GM21515 (cell line): ENCODE data around the gene EEF1A2.

ENCODE experiments used
- ATAC-seq: cut with Tn5 transposase; IDR thresholded peaks from one replicate; pipeline ENCODE4 v1.9.1; 2021; ENCODE audit not compliant: unreplicated experiment

The EEF1A2 gene

DNA sequence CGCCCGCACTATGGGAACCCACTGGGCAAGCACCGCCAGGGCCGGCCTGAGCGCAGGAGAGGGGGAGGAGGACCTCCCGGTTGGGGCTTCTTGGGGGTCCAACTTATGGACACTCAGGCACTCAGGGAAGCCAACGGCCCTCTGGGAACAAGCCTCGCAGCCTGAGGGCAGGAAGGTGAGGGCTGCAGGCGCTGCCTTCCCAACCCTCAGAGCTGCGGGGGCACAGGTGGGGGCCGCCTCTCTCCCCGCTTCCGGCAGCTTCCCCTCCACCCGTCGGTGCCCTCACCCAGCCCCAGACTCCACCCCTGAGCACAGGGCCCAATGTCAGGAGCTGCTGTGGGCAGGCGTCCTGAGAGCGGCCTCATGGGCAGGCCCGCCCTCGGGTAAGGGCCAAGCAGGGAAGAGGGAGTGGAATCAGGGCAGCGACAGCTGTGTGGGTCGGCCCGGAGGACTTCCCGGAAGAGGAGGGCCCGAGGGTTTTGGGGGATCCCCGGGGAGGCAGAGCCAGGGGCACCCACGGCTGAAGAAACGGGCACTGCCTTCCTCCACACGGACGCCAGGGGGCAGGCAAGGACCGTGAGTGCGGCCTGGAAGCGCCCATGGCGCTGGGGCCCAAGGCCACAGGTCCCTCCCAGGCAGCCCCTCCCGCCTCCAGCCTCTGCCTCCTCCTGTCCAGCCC, 38.8 kb upstream of the EEF1A2 start:
- peak; percentile 75 for ATAC-seq

DNA sequence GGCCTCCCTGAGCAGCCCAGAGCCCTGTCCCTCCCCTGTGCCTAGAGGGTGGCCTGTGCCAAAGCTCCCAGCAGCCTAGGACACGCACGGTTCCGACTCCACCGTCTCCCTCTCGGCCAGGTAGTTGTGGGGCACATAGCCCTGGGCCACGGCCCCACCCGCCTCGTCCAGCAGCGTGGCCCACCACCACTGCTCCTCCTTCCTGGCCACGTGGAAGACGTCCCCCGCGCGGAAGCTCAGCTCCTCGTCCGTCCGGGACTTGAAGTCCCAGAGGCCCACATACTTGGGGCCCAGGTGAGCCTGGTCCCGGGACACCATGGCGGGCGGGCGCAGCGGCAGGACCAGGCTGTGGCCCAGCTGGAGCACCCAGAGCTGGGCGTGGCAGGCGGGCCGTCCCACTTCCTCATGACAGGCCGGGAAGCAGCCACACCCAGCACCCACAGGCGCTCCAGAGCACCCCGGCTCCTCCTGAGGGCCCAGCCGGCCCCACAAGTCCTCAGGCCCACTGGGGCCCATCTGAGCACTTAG, 38.2 kb upstream of the EEF1A2 start, which contains the start of gene PTK6:
Gene PTK6 (minus strand): TSS at position 380 of the 528 bp plus-strand sequence. CDS start 62 bp downstream, at position 318.
- ATAC-seq = peak; percentile 12

DNA sequence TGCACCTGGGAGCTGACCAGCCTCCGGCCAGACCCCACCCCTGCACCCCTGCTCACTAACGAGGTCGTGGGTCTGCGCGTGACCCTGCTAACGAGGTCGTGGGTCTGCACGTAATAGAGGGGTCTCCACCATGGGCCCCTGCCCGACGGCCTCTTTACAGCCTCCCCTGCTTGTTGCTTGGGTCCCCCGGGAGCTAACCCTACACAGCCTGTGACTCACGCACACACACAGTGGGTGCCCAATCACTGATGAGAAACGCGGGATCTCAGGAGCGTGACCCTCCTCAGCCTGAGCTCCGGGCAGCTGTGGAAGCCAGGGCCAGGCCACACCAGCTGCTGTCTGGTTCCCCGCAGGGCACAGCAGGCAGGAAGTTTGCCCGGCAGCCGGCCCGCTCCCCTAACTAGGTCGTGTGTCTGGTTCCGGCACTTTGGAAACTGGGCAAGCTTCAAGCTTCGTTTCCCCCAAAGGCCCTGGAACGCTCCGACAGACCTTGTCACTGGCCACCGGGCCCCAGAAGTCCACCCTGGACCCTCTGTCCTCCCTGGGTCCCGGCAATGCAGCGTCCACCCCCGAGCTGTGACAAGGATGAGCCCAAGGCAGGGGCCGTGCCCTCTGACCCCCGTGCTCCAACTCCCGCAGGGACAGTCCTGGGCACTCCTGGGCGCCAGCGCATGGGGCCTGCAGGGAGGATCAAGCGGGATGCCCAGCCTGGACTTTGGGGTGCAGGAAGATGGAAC, 37.5 kb upstream of the EEF1A2 start:
- ATAC-seq = no peak

DNA sequence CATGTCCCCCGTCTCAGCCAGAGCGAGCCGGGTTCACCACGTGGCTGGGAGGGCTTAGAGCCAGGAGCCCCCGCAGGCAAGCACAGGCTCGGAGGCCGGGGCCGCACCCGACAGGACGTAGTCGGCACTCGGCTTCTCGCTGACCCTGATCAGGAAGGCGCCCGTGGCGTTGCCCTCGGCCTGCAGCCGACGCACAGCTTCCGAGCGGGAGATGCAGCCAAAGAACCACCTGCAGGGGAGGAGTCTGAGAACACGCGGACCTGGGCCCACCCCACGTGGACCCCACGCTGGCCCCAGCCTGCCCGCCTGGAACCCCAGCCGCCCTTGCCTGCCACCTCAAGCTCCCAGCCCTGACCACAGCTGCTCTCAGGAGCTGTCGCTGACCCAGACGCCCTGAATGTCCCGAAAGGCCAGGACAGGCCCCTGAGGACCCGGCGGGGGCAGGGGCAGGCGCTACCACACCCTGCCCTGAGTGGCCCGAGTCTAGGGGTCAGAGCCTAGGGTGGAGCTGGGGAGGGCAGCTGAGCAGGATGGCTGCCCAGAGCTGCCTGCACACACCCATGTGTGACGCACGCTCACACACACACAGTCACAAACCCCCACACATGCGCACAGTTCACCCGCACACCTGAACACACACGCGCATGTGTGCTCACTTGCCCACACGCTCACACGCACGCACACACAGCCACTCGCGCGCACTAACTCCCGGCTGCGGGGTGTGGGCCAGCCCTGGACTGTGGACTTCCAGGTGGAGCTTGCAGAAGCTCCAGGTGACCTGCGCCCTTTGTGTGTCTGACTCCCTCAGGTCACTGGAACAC, 36.2 kb upstream of the EEF1A2 start:
- ATAC-seq = no peak

DNA sequence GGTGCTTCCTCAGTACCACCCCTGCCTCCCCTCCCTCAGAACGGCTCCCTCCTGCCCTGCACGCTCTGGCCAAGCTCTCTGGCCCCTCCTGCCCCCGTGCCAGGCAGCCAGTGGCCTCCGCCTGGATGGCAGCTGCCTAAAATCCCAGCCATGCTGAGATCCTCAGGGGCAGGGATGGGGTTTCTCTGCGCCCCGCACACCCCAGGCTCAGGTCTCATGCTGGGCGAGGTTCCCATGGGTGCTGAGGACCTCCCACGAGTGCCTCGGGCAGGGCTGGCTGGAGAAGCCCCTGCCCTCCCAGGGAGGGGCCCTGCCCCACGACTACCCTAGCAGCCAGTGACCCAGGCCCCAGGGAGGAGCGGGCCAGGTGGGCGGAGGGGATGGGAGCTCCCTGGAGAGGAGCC, 35.5 kb upstream of the EEF1A2 start:
- no peak for ATAC-seq

DNA sequence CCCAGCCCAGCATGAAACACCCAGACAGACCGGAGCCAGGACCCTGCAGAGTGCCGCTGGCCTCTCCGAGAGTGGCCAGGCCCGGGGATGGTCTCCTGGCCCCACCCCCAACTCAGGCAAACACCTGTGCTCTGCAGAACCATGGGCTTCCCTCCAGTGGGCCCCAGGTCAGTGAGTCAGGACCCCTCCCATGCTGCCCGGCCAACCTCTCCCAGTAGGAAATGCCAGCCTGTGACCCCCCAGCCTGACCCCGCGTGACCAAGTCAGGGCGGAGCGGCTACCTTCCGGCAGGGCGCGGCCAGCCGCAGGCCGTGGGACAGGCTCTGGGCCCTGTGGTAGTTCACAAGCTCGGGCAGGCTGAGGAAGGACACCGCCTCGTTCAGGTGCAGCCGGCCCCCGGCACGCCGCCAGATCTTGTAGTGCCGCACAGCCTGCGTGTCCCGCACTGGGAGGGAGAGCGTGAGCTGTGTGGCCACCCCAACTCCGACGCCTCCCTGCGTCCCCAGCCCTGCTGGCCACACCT, 35.0 kb upstream of the EEF1A2 start:
- no peak for ATAC-seq

DNA sequence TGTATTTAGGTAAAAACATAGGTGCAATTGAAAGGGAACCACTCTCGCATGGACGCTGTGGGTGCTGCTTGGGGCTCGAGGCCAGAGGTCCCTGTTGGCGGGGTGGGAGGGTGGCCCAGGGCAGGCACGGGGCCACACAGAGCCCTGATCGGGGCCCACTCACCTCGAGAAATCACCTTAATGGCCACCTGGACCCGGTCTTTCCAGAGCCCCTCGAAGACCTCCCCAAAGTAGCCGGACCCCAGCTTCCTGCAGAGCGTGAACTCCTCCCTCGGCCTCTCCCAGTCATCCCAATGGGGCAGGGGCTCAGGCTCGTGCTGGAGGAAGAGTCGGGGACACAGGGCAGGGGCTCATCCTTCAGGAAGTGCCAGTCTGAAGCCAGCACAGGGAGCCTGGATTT, 34.5 kb upstream of the EEF1A2 start:
- ATAC-seq = no peak

DNA sequence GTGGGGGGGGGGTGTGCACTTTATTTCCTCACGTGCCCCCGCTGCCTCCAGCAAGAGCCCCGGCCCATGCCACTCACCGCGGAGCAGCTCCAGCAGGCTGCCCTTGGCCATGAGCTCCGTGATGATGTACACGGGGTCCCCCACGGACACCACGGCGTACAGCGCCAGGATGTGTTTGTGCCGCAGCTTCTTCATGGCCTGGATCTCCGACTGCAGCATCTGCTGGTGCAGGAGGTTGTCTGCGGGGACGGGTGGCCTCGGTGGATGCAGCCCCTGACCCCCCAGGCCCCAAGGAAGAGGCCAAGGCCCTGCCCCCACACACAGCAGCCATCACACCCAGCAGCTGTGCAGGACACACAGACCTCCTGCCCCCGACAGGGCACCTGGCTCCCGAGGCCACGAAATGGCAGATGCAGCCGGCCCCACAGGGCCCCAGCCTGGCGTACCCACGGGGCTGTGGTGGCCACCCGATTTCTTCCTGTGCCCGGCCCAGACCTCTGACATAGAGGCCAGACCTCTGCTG, 33.6 kb upstream of the EEF1A2 start:
- no peak for ATAC-seq

DNA sequence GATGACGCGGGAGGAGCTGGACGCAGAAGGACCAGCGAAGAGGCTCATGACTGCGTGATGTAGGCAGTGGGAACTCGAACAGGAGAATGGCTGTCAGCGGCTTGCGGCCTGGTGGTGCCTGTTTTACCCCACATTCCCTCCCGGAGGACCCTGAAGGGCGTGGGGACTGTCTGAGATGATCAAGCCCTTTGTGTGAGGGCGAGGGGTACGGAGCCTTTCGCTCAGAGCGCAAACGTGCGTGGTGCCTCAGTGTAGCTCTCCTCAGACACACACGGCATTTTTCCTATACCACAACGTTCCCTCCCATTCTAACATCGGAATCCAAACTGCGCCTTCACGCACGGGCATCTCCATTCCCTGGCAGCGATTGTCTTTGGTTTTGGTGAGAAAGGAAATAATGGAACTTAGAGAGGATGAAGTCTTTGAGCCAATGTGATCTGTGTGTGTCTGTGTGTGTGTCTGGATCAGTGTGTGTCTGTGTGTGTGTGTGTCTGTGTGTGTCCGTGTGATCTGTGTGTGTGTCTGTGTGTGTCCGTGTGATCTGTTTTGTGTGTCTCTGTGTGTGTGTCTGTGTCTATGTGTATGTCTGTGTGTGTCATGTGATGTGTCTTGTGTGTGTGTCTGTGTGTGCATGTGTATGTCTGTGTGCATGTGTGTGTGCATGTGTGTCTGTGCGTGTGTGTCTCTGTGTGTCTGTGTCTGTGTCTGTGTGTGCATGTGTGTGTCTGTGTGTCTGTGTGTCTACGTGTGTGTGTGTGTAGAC, 33.0 kb upstream of the EEF1A2 start:
- ATAC-seq = no peak

DNA sequence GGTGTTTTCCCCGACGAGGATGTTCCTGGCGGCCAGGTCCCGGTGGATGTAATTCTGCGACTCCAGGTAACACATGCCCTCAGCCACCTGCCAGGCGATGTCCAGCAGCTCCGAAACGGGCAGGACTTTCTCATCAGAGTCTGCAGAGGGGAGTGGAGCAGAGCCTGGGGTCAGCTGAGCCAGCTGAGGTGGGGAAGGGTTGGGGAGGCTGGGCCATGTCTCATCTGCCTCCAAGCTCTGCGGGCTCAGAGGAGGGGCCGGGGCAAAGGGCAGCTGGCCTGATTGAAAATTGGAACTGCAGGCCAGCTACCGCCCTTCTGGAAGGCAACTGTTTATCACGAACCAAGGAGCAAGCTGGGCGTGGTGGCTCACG, 31.9 kb upstream of the EEF1A2 start:
- ATAC-seq = no peak

DNA sequence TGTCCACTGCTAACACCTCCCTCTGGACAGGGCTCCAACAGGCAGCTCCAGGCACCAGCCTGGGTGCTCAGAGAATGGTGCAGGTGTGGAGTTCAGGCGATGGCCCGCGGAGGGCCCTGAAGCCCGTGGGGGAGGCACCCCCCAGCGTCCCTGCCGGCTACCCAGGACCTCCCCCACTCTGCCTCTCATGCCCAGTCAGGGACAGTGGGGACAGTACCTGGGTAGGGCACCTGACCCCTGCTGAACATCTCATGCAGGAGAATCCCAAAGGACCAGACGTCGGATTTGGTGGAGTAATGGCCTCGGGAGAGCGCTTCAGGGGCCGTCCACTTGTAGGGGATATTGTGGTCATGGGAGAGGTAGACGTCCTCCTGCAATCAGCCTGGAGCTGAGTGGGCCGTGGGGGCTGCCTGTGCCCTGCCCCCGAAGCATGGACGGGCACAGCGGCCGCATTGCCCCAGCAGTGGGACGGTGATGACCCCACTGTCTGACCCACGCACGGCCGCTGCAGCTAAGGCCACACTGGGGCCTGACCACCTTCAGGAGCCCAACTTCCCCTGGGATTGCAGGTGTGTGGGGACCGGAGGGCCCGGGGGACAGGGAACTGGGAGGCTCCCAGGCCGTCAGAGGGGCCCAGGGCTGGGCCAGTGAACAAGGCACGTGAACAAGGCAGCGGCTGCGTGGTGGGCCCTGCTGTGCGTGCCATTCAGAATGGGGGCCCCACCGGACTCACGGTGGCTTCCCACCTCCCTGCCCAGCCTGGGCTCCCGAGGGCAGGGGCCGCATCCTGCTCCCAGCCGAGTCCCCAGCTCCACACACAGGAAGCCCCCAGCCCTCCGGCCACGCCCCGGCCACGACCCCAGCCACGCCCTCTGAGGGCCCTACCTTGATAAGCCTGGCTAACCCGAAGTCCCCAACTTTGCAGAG, 31.2 kb upstream of the EEF1A2 start:
- ATAC-seq = no peak

DNA sequence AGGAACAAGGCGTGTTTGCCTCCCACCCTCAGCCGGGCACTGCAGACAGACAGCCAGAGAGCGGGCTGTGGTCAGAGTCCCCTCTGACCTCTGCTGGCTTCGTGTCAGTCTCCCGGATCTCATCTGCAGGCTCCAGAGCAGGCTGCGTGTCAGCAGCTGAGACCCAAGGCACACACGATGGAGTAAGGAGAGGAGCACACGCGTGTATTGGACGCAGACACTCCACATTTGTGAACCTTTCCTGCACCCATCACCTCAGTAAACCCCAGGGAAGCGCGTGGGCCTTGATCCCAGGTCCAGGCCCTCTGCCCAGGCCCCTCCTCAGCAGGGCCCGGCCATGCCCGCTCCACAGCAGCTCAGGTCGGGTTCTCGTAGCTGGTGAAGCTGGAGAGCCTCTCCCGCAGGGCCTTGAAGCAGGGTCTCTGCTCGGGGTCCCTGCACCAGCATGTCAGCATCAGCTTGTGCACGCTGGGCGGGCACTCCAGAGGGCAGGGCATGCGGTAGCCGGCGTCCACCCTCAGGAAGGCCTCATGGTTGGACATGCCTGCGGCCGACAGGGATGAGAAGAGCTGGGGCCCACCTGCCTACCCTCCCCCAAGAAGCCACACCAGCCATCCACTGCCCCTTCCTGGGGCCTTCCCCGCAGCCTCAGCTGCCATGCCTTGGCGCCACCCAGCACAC, 30.4 kb upstream of the EEF1A2 start:
- ATAC-seq = no peak

DNA sequence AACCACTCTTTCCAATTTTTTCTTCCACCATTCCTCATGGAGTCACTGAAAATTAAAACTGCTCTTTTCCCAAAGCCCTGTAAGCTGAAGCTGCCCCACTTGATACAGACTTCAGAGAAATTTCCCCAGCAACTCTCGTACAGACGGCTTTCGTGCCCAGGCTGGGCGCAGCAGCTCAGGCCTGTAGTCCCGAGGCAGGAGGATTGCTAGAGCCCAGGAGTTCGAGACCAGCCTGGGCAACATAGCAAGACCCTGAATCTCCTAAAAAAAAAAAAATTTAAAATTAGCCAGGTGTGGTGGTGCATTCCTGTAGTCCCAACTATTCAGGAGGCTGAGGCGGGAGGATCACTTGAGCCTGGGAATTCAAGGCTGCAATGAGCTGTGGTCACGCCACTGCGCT, 28.3 kb upstream of the EEF1A2 start:
- ATAC-seq = no peak

DNA sequence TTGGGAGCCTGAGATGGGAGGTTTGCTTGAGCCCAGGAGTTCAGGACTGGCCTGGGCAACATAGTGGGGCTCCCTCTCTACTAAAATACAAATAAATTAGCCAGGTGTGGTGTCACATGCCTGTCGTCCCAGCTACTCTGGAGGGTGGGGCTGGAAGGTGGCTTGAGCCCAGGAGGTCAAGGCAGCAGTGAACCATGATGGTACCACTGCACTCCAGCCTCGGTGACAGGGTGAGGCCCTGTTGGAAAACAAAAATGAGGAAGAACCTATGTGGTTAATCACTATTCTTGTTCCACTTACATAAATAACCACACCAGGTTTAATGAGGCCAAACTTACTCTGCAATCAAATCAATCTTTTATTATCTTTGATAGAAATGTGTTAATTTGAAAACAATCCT, 27.1 kb upstream of the EEF1A2 start:
- ATAC-seq = no peak

DNA sequence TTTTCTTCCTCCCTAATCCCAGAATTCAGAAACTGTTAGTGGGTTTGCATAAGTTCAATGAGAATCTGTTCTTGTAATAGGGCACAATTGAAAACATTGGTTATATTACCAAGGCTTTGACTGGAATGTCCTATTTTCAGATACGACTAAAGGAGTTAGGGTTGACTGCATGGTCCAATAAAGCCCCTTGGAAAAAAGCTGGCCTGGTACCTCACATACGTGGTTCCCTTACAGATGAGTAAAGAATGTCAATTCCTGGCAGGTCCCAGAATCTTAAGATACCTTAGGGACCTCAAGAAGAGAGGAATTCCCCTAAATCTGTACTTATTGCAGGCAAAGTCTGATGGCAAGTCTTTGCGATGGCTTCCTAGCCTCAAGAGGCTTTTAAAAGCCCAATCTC, 26.3 kb upstream of the EEF1A2 start:
- ATAC-seq = no peak

DNA sequence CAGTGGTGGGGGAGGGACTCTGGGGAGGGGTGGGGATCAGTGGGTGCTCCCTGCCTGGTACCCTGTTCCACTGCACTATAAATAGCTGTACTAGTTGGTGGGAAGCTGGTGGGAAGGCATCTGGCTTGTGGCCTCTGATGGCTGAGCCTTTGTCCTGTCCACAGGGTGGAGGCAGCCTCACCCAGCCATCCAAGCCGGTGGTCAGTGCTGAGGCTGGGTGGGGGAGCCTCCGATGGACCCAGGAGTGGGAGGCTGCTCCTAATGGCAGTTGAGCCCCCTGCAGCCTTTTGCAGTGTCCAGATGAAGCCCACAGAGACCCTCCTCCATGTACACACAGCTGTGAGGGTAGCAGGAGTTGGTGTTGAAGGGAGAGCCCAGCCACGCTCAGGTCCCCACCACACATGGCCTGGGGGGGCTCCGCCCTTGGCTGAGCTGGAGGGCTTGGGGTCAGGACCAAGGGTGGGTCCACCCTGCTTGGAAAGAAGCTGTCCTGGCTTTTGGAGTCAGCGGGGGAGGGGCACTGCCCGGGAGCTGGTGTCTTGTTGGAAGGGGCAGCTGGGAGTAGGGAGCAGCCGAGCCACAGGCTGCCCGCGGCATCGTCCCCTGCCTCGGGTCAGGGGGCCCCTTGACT, 24.2 kb upstream of the EEF1A2 start:
- ATAC-seq = no peak

DNA sequence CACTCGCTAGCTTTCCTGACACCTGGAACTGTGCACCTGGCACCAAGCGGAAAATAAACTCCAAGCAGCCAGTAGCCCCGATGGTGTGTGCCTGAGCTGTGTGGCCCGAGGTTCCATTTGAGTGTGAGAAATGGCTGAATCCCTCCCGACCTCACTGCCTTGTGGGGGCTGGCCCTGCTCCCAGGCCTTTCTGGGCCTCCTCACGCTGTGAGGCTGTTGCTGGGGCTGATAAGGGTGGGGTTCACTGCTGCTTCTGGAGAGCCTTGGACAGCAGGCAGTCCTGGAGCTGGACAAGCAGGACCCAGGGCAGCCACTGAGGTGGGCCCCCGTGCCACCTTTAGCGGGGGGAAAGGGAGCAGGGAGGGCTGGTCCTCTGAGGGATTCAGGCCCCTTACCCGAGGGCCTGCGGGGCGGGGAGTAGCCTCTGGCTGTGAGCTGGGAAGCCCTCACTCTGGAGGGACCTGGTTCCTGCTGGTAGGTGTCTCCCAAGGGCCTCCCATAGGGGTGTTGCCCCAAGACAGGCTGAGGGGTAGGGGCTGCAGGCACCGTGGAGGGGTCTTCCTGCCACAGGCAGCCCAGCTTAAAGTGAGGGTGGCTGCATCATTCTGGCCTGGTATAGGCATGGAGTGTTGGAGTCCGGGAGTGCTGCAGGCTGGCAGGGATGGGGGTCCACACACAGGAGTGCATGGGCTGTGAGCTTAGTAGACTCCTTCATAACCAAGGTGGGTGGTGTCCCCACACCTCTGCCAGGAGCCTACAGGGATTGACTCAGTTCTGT, 23.4 kb upstream of the EEF1A2 start:
- no peak for ATAC-seq

DNA sequence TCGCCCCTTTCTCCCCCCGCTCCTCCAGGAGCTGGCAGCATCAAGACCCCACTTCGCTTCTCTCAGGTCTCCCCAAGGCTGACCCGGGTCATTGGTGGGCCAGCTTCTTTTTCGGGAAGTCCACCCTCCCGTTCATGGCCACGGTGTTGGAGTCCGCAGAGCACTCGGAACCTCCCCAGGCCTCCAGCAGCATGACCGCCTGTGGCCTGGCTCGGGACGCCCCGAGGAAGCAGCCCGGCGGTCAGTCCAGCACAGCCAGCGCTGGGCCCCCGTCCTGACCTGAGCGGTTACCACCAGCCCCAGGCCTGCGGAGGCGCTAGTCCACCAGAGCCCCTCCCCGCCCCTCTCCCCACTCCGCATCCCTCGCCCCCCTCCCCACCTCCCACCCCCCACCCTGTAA, 22.7 kb upstream of the EEF1A2 start:
- ATAC-seq = no peak
